Cortex of kidney (tissue), 1 donor: ENCODE measurements around the gene ASTN2.

Source experiments
- DNase-seq: peaks from one replicate; lab custom pipeline; 2025; lab: John Stamatoyannopoulos, UW

Gene ASTN2

GRCh38 chr9:117010061-117010460 lies 404.8 kb downstream of the ASTN2 start:
- DNase-seq: no peak

GRCh38 chr9:117008876-117009275 lies 406.0 kb downstream of the ASTN2 start:
- no peak for DNase-seq

GRCh38 chr9:117008461-117008860 lies 406.4 kb downstream of the ASTN2 start:
- no peak for DNase-seq

GRCh38 chr9:117002686-117003085 lies 412.2 kb downstream of the ASTN2 start:
- no peak for DNase-seq

GRCh38 chr9:117000834-117001233 lies 414.0 kb downstream of the ASTN2 start:
- DNase-seq: no peak

GRCh38 chr9:117000196-117000723 lies 414.6 kb downstream of the ASTN2 start:
- no peak for DNase-seq

GRCh38 chr9:116998305-116998704 lies 416.6 kb downstream of the ASTN2 start:
- no peak for DNase-seq

GRCh38 chr9:116992865-116993264 lies 422.0 kb downstream of the ASTN2 start:
- DNase-seq: no peak

- DNase-seq: no peak
Observed at GRCh38 chr9:116991051-116991450, 423.8 kb downstream of the ASTN2 start.

GRCh38 chr9:116990592-116990991 lies 424.3 kb downstream of the ASTN2 start:
- DNase-seq: no peak

GRCh38 chr9:116987721-116988485 lies 427.0 kb downstream of the ASTN2 start:
- DNase-seq: no peak

GRCh38 chr9:116986015-116986414 lies 428.8 kb downstream of the ASTN2 start:
- DNase-seq: no peak

- no peak for DNase-seq
Observed at GRCh38 chr9:116985596-116985995, 429.3 kb downstream of the ASTN2 start.

GRCh38 chr9:116984111-116984510 lies 430.7 kb downstream of the ASTN2 start:
- DNase-seq: no peak

GRCh38 chr9:116980582-116981120 lies 434.2 kb downstream of the ASTN2 start:
- no peak for DNase-seq

- DNase-seq: no peak
Observed at GRCh38 chr9:116979456-116979855, 435.4 kb downstream of the ASTN2 start.

GRCh38 chr9:116978155-116978554 lies 436.7 kb downstream of the ASTN2 start:
- DNase-seq: no peak

GRCh38 chr9:116975126-116975525 lies 439.7 kb downstream of the ASTN2 start:
- no peak for DNase-seq

- DNase-seq: no peak
Observed at GRCh38 chr9:116966199-116966598, 448.7 kb downstream of the ASTN2 start.

GRCh38 chr9:116964258-116964657 lies 450.6 kb downstream of the ASTN2 start:
- DNase-seq: no peak

GRCh38 chr9:116959809-116960208 lies 455.0 kb downstream of the ASTN2 start:
- no peak for DNase-seq

GRCh38 chr9:116958881-116959280 lies 456.0 kb downstream of the ASTN2 start:
- no peak for DNase-seq

GRCh38 chr9:116954731-116955130 lies 460.1 kb downstream of the ASTN2 start:
- no peak for DNase-seq

- no peak for DNase-seq
Observed at GRCh38 chr9:116953271-116953670, 461.6 kb downstream of the ASTN2 start.
